DMS 273 (cell line): Measurements from ENCODE around the gene HDDC3.
A peak's percentile ranks its signal among the peaks of the same experiment; 100 is the strongest.

ENCODE experiments used
- DNase-seq: peaks from one replicate; lab custom pipeline; 2025; ENCODE audit not compliant: unreplicated experiment; lab: John Stamatoyannopoulos, UW

The HDDC3 gene

DNA sequence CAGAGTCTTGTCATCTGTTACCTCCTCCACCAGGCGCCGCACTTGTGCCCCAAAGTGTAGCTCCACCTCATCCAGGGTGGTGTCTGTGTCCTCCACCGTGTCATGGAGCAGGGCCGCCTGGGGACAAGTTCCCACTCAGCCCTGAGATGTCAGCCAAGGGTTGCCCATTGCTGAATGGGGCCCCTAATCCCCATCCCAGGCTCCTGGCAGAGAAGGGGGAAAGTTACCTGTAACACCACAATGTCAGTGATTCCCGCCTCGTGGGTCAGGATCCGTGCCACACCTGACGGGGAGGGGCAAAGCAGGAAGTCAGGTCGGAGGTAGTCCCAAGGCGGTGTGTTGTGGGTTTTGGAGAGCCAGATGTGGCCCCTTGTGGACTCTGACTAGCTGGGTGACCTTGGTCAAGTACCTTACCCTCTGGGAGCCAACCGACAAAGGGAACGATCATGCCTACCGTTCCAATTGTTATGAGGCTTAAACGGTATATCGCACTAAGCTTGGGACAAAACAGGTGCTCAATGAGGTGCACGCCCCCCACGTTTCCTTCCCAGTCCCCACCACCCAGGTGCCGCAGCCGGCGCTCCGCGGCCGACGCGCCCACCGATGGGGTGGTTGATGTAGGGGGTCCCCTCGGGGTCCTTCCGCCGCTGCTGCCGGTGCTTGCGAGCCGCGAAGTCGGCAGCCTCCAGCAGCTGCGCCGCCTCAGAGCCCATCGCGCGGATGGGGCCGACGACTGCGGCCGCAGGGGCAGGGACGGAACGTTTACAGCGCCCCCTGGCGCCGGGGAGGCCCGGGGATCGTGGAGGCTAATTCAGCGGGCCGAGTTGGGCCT is at the start of gene HDDC3:
HDDC3 (minus strand) TSS at position 722 of the 832 bp plus-strand sequence; CDS start at position 713, 9 bp downstream.
- DNase-seq, result peak; percentile 92

DNA sequence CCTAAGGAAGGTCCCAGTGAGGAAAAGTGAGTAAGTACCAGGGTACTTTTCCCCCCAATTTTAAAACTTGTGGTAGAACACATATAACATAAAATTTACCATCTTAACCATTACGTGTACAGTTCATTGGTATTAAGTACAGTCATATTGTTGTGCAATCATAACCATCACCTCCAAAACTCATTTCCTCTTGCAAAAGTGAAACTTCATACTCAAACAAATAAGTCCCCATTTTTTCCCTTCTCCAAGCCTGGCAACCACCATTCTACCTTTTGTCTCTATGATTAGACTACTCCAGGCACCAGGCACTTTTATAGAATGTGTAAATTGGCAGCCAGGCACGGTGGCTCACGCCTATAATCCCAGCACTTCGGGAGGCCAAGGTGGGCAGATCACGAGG is 49.8 kb upstream of the HDDC3 start:
- DNase-seq, result no peak

DNA sequence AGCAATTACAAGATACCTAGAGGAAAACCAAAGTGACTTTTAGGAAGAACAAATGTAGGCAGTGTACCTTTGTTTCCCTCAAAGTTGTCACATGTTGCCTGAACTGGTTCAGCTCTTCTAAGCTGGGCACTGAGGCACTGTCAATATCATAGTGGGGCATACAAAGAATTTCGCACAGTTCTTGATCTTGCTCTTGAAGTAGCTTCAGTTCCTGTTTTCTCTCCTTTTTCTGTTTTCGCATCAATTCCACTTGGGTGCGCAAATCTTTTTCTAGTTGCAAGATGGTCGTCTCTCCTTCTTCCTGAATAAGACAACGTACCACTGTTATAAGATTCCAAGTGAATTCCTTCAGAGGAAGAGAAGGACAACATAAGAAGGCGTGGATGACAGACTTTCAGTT is 49.3 kb upstream of the HDDC3 start:
- DNase-seq, result no peak

- DNase-seq, result no peak
Measured at GRCh38 chr15:90979582-90979981, 47.2 kb upstream of the HDDC3 start.

GRCh38 chr15:90974216-90974615 is 41.9 kb upstream of the HDDC3 start:
- no peak for DNase-seq

DNA sequence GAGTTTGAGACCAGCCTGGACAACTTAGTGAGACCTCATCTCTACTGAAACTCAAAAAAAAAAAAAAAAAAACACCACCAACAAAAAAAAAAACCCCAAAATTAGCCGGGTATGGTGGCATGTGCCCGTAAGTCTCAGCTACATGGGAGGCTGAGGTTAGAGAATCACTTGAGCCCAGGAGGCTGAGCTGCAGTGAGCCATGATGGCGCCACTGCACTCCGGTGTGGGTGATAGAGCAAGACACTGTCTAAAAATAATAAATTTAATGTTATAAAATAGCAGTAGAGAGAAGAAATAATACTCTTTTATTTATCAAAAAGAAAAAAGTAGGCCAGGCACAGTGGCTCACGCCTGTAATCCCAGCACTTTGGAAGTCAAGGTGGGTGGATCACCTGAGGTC is 39.8 kb upstream of the HDDC3 start:
- no peak for DNase-seq

DNA sequence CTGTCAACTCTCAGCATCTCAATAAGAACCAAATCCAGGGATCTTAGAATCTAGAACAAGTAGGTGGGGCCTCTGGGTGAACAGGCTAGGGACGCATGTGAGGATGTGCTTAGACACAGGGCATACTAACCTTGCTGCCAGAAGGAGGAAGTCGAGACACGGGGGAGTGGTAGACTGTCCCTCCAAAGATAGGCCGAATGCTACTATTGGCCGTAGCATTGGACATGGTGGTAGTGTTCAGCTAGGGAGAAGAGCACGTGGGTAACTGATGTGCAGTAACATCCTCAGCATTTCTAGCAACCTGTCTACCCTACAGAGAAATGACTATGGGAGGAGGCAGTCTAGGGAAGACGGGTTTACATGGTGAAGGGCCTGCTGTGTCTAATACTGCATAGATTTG is 37.9 kb upstream of the HDDC3 start:
- no peak for DNase-seq

DNA sequence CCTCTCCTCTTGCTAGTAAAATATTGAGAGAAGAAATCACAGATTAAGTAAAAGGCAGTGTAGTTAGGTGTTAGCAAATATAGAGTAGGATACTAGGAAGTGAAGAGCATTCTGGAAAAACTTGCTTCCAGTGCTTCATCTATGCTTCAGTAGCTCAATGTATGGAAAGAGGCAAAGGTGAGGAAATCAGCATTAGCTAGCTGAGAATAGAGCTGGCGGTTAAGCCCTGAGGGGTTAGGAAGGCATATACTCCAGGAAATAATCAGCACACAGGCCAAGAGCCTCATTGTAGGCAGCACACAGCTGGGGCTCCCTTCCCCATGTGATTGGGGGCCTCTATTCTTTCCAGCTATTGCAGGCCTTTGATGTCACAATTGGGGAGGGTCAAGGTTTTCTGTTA is 36.1 kb upstream of the HDDC3 start:
- no peak for DNase-seq

DNA sequence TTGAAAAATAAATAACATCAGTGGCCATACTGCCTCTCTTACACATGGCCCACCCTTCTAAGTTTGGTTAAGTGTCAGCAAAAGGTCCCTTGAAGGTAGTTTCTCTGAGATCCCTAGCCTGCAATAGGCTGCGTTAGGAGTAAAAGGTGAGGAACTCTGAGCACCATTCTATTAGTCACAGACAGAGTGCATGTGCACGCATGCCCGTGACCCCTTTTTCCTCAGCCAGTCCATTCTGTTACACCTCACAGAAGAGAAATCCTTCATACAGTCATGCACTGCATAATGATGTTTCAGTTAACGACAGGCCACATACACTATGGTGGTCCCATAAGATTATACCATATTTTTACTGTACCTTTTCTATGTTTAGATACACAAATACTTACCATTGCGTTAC is 34.9 kb upstream of the HDDC3 start:
- DNase-seq, result no peak

DNA sequence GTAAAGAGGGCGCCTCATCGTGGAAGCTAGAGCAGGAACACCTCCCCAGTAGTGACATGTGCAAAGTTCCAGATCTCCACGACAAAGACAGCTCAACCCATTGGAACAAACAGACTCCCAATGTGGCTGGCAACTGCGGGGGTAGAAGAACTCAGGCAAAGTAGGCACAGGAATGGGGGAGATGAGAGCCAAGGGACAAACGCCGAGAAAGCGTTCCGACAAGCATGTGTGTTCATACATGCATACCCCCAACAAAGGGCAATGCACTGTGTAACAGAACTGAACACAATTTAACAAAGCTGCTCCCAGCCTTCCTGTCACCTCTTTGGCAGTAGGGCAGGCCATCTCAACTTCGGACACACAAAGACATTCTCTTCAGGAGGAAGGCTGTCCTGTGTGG is 33.9 kb upstream of the HDDC3 start:
- DNase-seq, result no peak

- DNase-seq, result no peak
Measured at GRCh38 chr15:90962021-90962420, 29.7 kb upstream of the HDDC3 start.

DNA sequence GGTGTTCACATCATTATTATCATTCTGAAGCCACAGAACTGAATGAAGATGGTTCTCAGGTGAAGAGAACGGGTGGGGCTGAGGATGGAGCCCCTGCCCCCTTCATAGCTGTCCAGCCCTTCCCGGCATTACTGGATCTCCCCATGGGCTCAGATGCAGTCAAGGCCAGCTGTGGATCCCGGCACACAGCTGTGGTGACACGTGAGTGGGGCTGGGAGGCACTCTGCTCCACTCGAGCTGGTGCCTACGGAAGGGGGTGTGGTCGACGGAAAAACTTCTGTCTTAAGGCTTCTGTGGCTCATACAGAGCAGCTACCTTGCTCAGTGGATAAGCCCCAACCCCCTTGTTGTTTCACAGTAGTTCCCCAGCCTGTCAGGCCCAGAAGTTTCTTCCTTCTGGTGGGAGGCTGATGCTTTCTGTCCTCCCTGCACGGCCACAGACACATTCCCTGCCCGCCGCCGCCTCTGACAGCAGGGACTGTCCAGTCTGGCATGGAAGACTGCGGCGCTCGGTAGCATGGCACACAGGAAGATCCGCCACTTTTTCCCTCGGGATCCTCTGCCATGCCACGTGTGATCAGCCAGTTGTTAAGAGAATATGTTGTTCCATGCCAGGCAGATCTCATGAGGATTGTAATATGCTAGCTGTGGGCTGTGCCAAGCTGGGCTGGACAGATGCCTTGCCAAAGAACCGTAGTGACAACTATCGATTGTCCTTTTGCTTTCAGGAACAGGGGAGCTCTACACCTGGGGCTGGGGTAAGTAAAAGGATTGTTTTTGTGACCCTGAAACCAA is 28.1 kb upstream of the HDDC3 start:
- no peak for DNase-seq

DNA sequence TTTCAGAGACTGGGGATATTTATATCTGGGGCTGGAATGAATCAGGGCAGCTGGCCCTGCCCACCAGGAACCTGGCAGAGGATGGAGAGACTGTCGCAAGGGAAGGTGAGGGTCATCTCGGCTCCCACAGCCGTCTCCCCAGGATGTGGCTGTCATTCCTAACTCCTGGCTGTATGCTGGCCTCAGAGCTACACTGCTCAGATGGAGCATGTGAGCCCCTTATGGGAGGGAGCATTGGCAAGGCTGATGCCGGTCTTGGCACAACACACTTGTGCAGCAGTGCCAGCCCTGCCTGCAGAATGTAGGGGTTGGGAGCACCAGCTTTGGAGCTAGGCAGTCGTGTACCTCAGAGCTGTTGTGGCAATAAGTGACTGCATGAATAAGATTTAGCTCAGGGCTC is 27.5 kb upstream of the HDDC3 start:
- peak; percentile 46 for DNase-seq

DNA sequence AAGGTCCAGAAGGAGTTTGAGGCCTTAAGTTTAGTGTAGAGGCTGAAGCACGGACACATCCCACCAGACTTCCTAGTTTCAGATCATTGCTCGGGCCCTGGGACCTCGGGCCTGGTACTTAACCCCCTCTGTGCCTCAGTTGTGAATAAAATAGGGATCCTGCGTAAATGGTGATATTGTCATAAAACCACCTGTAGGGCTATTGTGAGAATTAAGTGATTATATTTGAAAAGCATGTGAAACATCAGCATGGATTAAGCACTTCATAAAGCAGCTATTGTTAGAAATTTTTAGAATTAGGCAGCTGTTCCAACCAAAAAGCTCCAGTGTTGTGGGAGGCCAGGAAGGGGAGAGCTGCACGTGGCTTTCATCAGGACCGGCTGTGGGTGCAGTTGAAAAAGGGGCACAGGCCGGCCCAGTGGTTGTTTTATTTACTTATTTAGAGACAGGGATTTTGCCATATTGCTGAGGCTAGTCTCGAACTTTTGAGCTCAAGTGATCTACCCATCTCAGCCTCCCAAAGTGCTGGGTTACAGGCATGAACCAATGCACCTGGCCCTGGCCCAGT is 26.8 kb upstream of the HDDC3 start:
- DNase-seq, result no peak

DNA sequence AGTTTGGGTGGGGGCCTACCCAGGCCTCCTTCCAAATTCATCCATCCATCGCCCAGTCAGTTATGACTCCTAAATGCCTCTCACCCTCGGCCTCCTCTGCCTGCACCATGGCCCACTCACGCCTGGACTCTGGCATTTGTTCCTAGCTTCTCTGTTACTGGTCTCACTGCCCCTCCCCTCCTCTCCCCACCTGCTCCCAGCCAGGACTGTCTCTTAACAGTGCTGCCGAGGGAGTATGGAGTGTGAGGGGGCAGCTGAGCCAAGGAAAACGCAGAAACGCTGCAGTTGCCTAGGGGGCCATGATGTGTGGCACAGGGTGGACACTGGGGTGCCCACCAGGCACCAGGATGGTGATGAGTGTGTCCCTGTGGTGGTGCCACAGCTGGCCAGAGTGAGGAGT is 25.4 kb upstream of the HDDC3 start:
- no peak for DNase-seq

GRCh38 chr15:90957031-90957790 is 24.9 kb upstream of the HDDC3 start:
- DNase-seq, result no peak

GRCh38 chr15:90956274-90957030 is 24.1 kb upstream of the HDDC3 start:
- DNase-seq, result peak; percentile 52

- DNase-seq, result peak; percentile 55
Measured at GRCh38 chr15:90955624-90956273, 23.4 kb upstream of the HDDC3 start.

- peak; percentile 95 for DNase-seq
Measured at GRCh38 chr15:90954712-90955623, 22.6 kb upstream of the HDDC3 start, which contains the start of gene RCCD1. TSS of gene RCCD1 (plus strand) at chr15:90954884. CDS start at chr15:90956735, 1,851 bp downstream.
